Measurements from ENCODE around the gene AKAP6.

AKAP6 gene

DNA sequence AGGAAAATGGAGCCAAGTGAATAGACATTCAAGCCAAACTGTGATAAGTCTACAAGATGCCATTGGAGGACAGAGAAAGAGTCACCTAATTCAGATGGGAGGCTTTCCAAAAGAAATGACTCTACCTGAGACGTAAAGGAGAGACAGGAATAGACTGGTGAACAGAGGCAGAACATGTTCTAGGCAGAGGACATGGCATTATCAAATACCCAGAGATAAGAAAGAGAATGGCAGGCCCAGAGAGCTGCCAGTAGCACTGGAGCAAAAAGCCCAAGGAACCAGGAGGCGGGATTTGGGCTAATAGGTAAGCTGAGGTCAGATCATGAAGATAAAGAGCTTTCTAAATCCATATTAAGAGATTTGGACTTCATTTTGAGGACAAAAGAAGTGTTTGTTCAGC, 207.1 kb downstream of the AKAP6 start:
- TF ChIP-seq, protein P1, sequence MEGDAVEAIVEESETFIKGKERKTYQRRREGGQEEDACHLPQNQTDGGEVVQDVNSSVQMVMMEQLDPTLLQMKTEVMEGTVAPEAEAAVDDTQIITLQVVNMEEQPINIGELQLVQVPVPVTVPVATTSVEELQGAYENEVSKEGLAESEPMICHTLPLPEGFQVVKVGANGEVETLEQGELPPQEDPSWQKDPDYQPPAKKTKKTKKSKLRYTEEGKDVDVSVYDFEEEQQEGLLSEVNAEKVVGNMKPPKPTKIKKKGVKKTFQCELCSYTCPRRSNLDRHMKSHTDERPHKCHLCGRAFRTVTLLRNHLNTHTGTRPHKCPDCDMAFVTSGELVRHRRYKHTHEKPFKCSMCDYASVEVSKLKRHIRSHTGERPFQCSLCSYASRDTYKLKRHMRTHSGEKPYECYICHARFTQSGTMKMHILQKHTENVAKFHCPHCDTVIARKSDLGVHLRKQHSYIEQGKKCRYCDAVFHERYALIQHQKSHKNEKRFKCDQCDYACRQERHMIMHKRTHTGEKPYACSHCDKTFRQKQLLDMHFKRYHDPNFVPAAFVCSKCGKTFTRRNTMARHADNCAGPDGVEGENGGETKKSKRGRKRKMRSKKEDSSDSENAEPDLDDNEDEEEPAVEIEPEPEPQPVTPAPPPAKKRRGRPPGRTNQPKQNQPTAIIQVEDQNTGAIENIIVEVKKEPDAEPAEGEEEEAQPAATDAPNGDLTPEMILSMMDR (IDR thresholded peaks at IDR 0.05; ENCODE audit: control insufficient read depth, extremely low read depth, insufficient read depth): no peak
- DNase-seq (ENCODE audit: low read depth): no peak
- no peak overlapping the region for H3K4me3 ChIP-seq (ENCODE audit: low read depth, low read length)

DNA sequence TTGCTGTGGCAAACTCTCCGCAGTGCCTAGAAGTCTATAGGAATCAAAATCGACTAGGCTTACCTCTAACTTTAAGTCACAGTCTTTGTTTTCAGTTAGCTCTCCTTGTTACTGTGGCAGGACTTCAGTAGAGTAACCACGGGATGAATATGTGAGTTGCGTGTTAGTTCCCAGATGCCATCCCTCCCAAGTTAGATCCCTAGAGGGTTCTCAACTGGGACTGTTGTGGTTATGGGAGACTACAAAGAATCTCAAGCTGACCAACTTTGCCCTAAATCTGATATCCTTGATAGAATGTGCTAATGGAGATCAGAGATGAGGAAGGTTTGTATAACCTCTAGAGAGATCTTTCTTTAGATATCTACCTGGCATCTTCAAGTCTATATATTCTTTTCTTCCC, 208.1 kb downstream of the AKAP6 start:
- TF ChIP-seq, protein P1 (IDR thresholded peaks at IDR 0.05; ENCODE audit: control insufficient read depth, extremely low read depth, insufficient read depth): no peak
- DNase-seq (ENCODE audit: low read depth): no peak
- no peak overlapping the region for H3K4me3 ChIP-seq (ENCODE audit: low read depth, low read length)

DNA sequence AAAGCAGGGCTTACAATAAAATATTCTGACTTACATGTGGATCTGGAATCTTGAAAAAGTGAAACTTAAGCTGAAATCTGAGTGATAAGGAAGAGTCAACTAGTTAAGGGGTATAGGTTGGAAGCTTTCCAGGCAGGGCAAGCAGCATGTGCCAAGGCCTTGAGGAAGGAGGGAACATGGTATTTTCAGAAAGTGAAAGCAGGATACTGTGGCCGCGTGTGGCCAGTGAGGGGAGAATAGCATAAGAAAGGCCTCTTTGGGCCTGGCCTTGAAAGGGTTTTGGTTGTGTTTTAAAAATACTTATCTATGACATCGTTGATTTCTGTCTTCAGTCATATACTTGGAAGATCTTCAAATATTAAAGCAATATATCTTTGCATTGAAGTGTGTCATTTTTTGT, 213.4 kb downstream of the AKAP6 start:
- no peak for DNase-seq (ENCODE audit: low read depth)
- no peak overlapping the region for H3K4me3 ChIP-seq (ENCODE audit: low read depth, low read length)
- TF ChIP-seq, protein P1 (IDR thresholded peaks at IDR 0.05; ENCODE audit: control insufficient read depth, extremely low read depth, insufficient read depth): no peak

DNA sequence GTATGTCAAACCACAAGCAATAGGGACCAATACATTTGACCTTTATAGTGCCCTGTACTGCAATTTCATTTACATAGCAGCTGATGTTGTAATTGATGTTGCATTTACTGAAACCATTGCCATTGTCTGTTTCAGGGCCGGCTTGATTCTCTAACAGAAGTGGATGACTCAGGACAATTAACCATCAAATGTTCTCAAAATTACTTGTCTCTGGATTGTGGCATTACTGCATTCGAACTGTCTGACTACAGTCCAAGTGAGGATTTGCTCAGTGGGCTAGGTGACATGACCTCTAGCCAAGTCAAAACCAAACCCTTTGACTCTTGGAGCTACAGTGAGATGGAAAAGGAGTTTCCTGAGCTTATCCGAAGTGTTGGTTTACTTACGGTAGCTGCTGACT, 216.0 kb downstream of the AKAP6 start:
- TF ChIP-seq, protein P1 (IDR thresholded peaks at IDR 0.05; ENCODE audit: control insufficient read depth, extremely low read depth, insufficient read depth): no peak
- no peak overlapping the region for H3K4me3 ChIP-seq (ENCODE audit: low read depth, low read length)
- DNase-seq (ENCODE audit: low read depth): no peak

DNA sequence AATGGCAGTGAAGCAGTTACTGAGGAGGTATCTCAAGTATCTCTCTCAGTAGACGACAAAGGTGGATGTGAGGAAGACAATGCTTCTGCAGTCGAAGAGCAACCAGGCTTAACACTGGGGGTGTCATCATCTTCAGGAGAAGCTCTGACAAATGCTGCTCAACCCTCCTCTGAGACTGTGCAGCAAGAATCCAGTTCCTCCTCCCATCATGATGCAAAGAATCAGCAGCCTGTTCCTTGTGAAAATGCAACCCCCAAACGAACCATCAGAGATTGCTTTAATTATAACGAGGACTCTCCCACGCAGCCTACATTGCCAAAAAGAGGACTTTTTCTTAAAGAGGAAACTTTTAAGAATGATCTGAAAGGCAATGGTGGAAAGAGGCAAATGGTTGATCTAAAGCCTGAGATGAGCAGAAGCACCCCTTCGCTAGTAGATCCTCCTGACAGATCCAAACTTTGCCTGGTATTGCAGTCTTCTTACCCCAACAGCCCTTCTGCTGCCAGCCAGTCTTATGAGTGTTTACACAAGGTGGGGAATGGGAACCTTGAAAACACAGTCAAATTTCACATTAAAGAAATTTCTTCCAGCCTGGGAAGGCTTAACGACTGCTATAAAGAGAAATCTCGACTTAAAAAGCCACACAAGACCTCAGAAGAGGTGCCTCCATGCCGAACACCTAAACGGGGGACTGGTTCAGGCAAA, 216.6 kb downstream of the AKAP6 start:
- no peak for DNase-seq (ENCODE audit: low read depth)
- H3K4me3 ChIP-seq (ENCODE audit: low read depth, low read length): no peak overlapping the region
- TF ChIP-seq, protein P1 (IDR thresholded peaks at IDR 0.05; ENCODE audit: control insufficient read depth, extremely low read depth, insufficient read depth): no peak

DNA sequence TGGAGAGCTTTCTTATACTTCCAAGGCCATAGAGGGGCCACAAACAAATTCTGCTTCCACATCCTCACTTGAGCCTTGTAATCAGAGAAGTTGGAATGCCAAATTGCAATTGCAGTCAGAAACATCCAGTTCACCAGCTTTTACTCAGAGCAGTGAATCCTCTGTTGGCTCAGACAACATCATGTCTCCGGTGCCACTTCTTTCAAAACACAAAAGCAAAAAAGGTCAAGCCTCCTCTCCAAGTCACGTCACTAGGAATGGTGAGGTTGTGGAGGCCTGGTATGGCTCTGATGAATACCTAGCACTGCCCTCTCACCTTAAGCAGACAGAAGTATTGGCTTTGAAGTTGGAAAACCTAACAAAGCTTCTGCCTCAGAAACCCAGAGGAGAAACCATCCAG, 217.1 kb downstream of the AKAP6 start:
- no peak for DNase-seq (ENCODE audit: low read depth)
- TF ChIP-seq, protein P1 (IDR thresholded peaks at IDR 0.05; ENCODE audit: control insufficient read depth, extremely low read depth, insufficient read depth): no peak

DNA sequence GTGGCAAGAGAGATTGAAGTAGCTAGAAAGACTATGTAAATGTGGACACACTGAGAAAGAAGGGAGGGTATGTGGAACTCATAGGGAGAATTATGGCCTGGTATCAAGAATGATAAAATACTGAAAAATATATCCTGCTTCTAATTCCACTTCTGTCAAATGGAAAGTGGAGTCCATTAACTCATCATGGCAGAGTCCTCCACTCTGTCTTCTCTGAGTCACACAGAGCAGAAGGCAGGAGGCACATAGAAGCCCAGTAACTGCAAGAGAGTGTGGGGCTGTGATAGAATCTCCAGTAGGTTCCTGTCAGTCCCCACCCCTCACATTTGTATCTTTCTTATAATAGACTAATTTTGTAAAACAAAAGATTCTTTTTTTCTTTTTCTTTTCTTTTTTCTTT, 223.7 kb downstream of the AKAP6 start:
- no peak overlapping the region for H3K4me3 ChIP-seq (ENCODE audit: low read depth, low read length)

More for the DNA sequence above, 217.1 kb downstream of the AKAP6 start:
- no peak overlapping the region for H3K4me3 ChIP-seq (ENCODE audit: low read depth, low read length)

More for the DNA sequence above, 223.7 kb downstream of the AKAP6 start:
- TF ChIP-seq, protein P1 (IDR thresholded peaks at IDR 0.05; ENCODE audit: control insufficient read depth, extremely low read depth, insufficient read depth): no peak
- no peak for DNase-seq (ENCODE audit: low read depth)
